Measurements from ENCODE around the gene SLC2A13.

Gene SLC2A13

GRCh38 chr12:39736406-39736805, 369.5 kb downstream of the SLC2A13 start:
- Histone ChIP-seq H3K27me3 (ENCODE audit: low read depth, low read length) (no peaks in the 10 kb centered on the region), H3K36me3 (ENCODE audit: control insufficient read depth in 1 of 2, insufficient read depth in 2 of 2, low read length in 2 of 2) (no peaks in the 10 kb centered on the region), H3K9me3 (ENCODE audit: control insufficient read depth in 1 of 2, low read length in 2 of 2) (peaks cover 12 to 28% of the 10 kb centered on the region in 2 donors), H3K4me1 (ENCODE audit: control insufficient read depth in 1 of 2, insufficient read depth in 2 of 2, low read length in 2 of 2) (no peaks in the 10 kb centered on the region), H3K27ac (ENCODE audit: low read length) (no peak overlapping the region), H3K4me3 (ENCODE audit: low read depth in 1 of 2, low read length in 2 of 2) (peak overlapping the region in 1 of 2 donors; percentile 19)

DNA sequence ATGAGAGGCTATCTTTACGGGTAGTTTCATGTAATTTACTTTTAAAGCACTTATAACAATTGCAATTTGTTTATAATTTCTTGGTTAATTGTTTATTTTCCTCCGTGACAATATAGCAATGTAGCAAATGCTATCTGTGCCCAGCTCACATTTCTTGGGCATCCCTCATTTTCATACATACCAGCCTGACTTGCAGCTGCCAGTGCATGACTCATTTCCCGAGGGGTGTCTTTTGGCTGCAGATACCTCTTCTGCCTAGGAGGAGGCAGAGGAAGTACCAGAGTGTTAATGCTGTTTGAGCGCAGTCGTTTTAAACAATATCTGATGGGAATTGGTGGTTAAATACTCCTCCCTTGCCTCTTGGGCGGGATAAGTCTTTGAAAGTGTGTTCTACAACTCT, 382.1 kb downstream of the SLC2A13 start:
- no peak overlapping the region for H3K27ac ChIP-seq (ENCODE audit: low read length)
- no peak overlapping the region for H3K4me3 ChIP-seq (ENCODE audit: low read depth in 1 of 2, low read length in 2 of 2)
- H3K36me3 ChIP-seq (ENCODE audit: control insufficient read depth in 1 of 2, insufficient read depth in 2 of 2, low read length in 2 of 2), result no peaks in the 10 kb centered on the region
- no peaks in the 10 kb centered on the region for H3K4me1 ChIP-seq (ENCODE audit: control insufficient read depth in 1 of 2, insufficient read depth in 2 of 2, low read length in 2 of 2)
- H3K27me3 ChIP-seq (ENCODE audit: low read depth, low read length), result no peaks in the 10 kb centered on the region
- H3K9me3 ChIP-seq (ENCODE audit: control insufficient read depth in 1 of 2, low read length in 2 of 2), result peaks cover 0 to 4% of the 10 kb centered on the region in 2 donors

DNA sequence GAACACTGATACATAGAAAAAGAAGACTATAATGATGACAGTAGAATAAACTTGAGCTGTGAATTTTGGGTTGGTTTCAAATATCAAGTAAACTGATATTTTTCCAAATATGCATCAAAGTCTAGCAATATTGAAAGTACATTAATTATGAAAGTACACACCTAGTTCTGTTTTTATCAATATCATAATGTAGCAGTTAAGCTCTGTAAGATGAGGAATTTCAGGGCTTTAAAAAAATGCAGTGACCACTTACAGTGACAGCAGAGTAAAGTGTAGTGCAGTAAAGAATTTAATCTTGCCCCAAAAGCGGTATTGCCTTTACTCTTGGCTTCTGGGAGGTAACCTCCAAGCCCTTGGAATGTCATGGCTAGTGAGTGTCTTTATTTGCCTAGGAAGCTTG, 383.4 kb downstream of the SLC2A13 start:
- no peak overlapping the region for H3K27ac ChIP-seq (ENCODE audit: low read length)
- no peaks in the 10 kb centered on the region for H3K36me3 ChIP-seq (ENCODE audit: control insufficient read depth in 1 of 2, insufficient read depth in 2 of 2, low read length in 2 of 2)
- H3K4me1 ChIP-seq (ENCODE audit: control insufficient read depth in 1 of 2, insufficient read depth in 2 of 2, low read length in 2 of 2), result no peaks in the 10 kb centered on the region
- no peak overlapping the region for H3K4me3 ChIP-seq (ENCODE audit: low read depth in 1 of 2, low read length in 2 of 2)
- peaks cover 0 to 4% of the 10 kb centered on the region in 2 donors for H3K9me3 ChIP-seq (ENCODE audit: control insufficient read depth in 1 of 2, low read length in 2 of 2)
- H3K27me3 ChIP-seq (ENCODE audit: low read depth, low read length), result no peaks in the 10 kb centered on the region

- no peak overlapping the region for H3K4me3 ChIP-seq (ENCODE audit: low read depth in 1 of 2, low read length in 2 of 2)
- no peaks in the 10 kb centered on the region for H3K4me1 ChIP-seq (ENCODE audit: control insufficient read depth in 1 of 2, insufficient read depth in 2 of 2, low read length in 2 of 2)
- no peak overlapping the region for H3K27ac ChIP-seq (ENCODE audit: low read length)
- no peaks in the 10 kb centered on the region for H3K27me3 ChIP-seq (ENCODE audit: low read depth, low read length)
- no peaks in the 10 kb centered on the region for H3K9me3 ChIP-seq (ENCODE audit: control insufficient read depth in 1 of 2, low read length in 2 of 2)
- H3K36me3 ChIP-seq (ENCODE audit: control insufficient read depth in 1 of 2, insufficient read depth in 2 of 2, low read length in 2 of 2), result no peaks in the 10 kb centered on the region
These were observed 392.3 kb downstream of the SLC2A13 start for GRCh38 chr12:39713552-39713951.

DNA sequence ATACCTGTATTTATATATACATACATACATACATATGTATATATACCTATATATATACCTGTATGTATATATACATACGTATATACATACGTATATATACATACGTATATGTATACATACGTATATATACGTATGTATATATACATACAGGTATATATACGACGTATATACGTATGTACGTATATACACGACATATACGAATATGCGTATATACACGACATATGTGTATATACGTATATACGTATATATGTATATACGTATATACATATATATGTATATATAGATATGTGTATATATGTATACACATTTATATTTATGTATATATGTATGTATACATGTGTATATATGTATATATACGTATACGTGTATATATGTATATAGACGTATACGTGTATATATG, 393.5 kb downstream of the SLC2A13 start:
- Histone ChIP-seq H3K9me3 (ENCODE audit: control insufficient read depth in 1 of 2, low read length in 2 of 2) (no peaks in the 10 kb centered on the region), H3K4me1 (ENCODE audit: control insufficient read depth in 1 of 2, insufficient read depth in 2 of 2, low read length in 2 of 2) (no peaks in the 10 kb centered on the region), H3K36me3 (ENCODE audit: control insufficient read depth in 1 of 2, insufficient read depth in 2 of 2, low read length in 2 of 2) (no peaks in the 10 kb centered on the region), H3K27me3 (ENCODE audit: low read depth, low read length) (no peaks in the 10 kb centered on the region), H3K27ac (ENCODE audit: low read length) (no peak overlapping the region), H3K4me3 (ENCODE audit: low read depth in 1 of 2, low read length in 2 of 2) (no peak overlapping the region)

All from muscle layer of duodenum (tissue), 2 donors.